HEK293 (cell line): Measurements from ENCODE around the gene ARHGAP24.

Experiments used
- HOXA7 ChIP-seq: sonication (generic); formaldehyde crosslinking; IDR thresholded peaks from 2 replicates; pipeline ENCODE4 v1.8.1; 2022; ENCODE audit warnings: missing genetic modification reagents, borderline replicate concordance
- KLF10 ChIP-seq: fragments of 450-650 bp; IDR thresholded peaks from 2 replicates; pipeline ENCODE4 v1.5.1; 2018; ENCODE audit warnings: missing biosample characterization, mild to moderate bottlenecking, missing genetic modification characterization
- MYNN ChIP-seq: fragments of 450-650 bp; formaldehyde crosslinking; IDR thresholded peaks from 2 replicates; pipeline ENCODE4 v1.5.1; 2016; ENCODE audit warnings: missing biosample characterization, missing genetic modification characterization, borderline replicate concordance
- PRDM2 ChIP-seq: fragments of 450-650 bp; formaldehyde crosslinking; IDR thresholded peaks from 2 replicates; pipeline ENCODE4 v1.5.1; 2016; ENCODE audit warnings: missing biosample characterization, missing genetic modification characterization, borderline replicate concordance
- TRIM28 ChIP-seq: IDR thresholded peaks from 2 replicates; pipeline ENCODE4 v1.6.1; 2011; ENCODE audit warnings: low read length, control low read depth, borderline replicate concordance
- ZBTB49 ChIP-seq: fragments of 450-650 bp; formaldehyde crosslinking; IDR thresholded peaks from 2 replicates; pipeline ENCODE4 v1.5.1; 2016; ENCODE audit warnings: missing biosample characterization, missing genetic modification characterization, low read depth
- ZNF146 ChIP-seq: fragments of 450-650 bp; formaldehyde crosslinking; IDR thresholded peaks from 2 replicates; pipeline ENCODE4 v1.5.1; 2016; ENCODE audit warnings: missing biosample characterization, missing genetic modification characterization
- ZNF24 ChIP-seq: fragments of 450-650 bp; formaldehyde crosslinking; IDR thresholded peaks from 2 replicates; pipeline ENCODE4 v1.5.1; 2016; ENCODE audit warnings: missing biosample characterization, missing genetic modification characterization
- ZNF335 ChIP-seq: fragments of 450-650 bp; formaldehyde crosslinking; conservative IDR thresholded peaks from 2 replicates; pipeline ENCODE4 v1.5.1; 2016; ENCODE audit warnings: missing biosample characterization, missing genetic modification characterization
- ZNF404 ChIP-seq: fragments of 450-650 bp; formaldehyde crosslinking; IDR thresholded peaks from 2 replicates; pipeline ENCODE4 v1.5.1; 2017; ENCODE audit warnings: missing biosample characterization, missing genetic modification characterization
- ZNF626 ChIP-seq: fragments of 450-650 bp; sonication (Bioruptor Pico); formaldehyde crosslinking; IDR thresholded peaks from 2 replicates; pipeline ENCODE4 v1.5.1; 2018; ENCODE audit warnings: missing biosample characterization, missing genetic modification characterization, inconsistent platforms
- ZNF670 ChIP-seq: fragments of 450-650 bp; formaldehyde crosslinking; IDR thresholded peaks from 2 replicates; pipeline ENCODE4 v1.5.1; 2016; ENCODE audit warnings: missing biosample characterization, missing genetic modification characterization, low read depth
- ZNF791 ChIP-seq: fragments of 450-650 bp; formaldehyde crosslinking; IDR thresholded peaks from 2 replicates; pipeline ENCODE4 v1.5.1; 2016; ENCODE audit warnings: missing biosample characterization, missing genetic modification characterization
- TF ChIP-seq, protein P1 (sequence below): fragments of 450-650 bp; formaldehyde crosslinking; IDR thresholded peaks from 2 replicates; pipeline ENCODE4 v1.5.1; 2016; ENCODE audit warnings: missing biosample characterization, missing genetic modification characterization

GRCh38 chr4:85510632-85510984 lies 35.7 kb downstream of the ARHGAP24 start:
- TF ChIP-seq ZNF404 (tag by site-specific recombination) = no peak
- no peak for TF ChIP-seq HOXA7 (CRISPR knock-in tag)
- TF ChIP-seq KLF10 (tag by site-specific recombination) = no peak
- no peak for TF ChIP-seq TRIM28
- TF ChIP-seq, protein P1, sequence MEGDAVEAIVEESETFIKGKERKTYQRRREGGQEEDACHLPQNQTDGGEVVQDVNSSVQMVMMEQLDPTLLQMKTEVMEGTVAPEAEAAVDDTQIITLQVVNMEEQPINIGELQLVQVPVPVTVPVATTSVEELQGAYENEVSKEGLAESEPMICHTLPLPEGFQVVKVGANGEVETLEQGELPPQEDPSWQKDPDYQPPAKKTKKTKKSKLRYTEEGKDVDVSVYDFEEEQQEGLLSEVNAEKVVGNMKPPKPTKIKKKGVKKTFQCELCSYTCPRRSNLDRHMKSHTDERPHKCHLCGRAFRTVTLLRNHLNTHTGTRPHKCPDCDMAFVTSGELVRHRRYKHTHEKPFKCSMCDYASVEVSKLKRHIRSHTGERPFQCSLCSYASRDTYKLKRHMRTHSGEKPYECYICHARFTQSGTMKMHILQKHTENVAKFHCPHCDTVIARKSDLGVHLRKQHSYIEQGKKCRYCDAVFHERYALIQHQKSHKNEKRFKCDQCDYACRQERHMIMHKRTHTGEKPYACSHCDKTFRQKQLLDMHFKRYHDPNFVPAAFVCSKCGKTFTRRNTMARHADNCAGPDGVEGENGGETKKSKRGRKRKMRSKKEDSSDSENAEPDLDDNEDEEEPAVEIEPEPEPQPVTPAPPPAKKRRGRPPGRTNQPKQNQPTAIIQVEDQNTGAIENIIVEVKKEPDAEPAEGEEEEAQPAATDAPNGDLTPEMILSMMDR (tag by site-specific recombination) = no peak
- TF ChIP-seq ZNF335 (tag by site-specific recombination) = no peak
- no peak for TF ChIP-seq ZNF626 (tag by site-specific recombination)
- no peak for TF ChIP-seq ZNF24 (tag by site-specific recombination)
- TF ChIP-seq MYNN (tag by site-specific recombination) = no peak
- no peak for TF ChIP-seq ZNF146 (tag by site-specific recombination)
- no peak for TF ChIP-seq PRDM2 (tag by site-specific recombination)
- no peak for TF ChIP-seq ZBTB49 (tag by site-specific recombination)
- no peak for TF ChIP-seq ZNF791
- no peak for TF ChIP-seq ZNF670 (tag by site-specific recombination)
